NCI-H510A treated with DMSO at 0.1 percent for 48 hours (cell line): ENCODE results near the gene EMILIN2.
"Not testable (repeated sequence)": the region's sequence is repeated elsewhere in the genome, so short reads cannot be mapped to it uniquely, and the experiment has no call there.

Experiments used
- DNase-seq: peaks from one replicate; lab custom pipeline; 2025; lab: John Stamatoyannopoulos, UW

EMILIN2 gene

GRCh38 chr18:2845172-2845571 lies 1.6 kb upstream of the EMILIN2 start:
- no peak for DNase-seq

DNA sequence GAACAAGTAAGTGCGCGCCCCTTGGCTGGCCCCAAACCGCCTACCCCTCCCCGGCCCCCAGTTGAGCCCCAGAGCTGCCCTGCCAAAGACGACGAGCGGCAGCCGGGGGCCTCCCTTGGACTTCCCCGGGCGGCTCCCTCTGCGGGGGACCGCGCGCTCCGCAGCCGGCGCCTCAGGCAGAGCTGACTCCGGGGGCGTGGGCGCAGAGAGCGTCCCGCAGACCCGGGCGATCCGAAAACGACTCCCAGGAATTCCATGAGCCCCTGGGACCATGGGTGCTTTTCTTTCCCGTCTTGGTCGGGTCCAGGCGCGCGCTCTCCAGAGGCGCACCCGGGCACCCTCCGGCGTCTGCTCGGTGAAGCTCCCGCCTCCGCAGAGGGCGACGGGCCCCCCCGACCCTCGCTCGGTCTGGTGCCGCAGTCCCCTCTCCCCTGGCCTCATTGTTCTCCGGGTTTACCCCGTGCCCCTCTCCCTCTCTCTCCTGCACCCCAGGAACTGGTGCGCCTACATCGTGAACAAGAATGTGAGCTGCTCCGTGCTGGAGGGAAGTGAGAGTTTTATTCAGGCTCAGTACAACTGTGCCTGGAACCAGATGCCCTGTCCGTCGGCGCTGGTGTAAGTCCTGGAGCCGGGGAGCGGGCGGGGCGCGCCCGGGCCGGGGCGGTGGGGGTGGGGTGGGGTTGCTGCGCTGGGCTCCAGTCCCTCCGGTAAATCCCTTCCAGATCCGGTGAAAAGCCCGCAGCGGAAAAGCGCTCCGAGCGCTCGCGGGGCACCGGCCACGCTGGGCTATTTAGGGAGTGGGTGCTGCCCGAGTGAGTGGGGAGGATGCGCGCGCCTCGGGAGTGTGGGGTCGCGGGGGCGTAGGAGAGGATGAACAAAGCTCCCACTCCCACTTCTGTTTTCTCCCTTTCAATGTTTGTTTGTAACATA lies 776 bp downstream of the EMILIN2 start:
- no peak for DNase-seq

DNA sequence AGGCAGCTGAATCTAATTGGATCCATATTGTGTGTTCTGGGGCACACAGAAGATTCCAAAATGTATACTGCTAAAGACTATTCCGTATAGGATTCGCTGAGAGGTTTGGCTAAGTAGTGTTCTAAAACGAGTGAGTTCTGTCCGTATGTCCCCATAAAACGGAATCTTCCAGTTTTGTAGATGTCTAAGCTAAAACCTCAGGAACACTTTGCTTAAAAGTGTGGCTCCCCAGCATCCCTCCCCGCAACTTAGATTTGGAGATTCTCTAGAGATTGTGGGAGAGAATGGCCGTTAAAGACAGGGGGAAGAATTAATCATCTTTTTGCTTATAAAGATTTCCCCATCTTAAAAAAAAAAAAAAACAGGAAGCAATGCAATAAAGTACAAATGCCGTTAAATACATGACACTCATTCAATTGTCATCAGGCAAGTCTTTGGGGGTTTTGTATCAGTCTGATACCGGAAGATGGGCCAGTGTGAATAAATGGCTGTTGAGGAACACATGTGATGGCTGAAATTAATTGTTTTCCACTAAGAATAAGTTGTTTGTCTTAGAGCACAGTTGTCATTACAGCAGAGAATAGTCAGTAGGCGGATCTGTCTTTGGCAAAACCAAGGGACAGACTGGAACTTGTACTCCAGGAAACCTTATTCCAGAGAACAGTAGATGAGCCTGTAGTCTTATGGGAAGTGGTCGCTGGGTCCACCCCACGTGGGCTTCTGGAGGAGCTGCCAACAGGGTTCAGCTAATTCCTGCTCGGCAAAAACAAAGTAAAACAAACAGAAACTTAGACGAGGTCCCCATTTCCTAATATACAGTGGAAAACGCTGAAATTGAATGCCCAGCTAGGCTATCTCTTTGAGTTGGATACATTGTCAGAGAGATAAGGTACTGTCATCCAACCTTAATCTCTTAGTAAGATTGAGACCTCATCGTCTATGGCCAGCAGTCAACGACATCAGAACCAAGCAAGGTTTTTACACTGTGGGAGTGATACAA lies 1.7 kb downstream of the EMILIN2 start:
- DNase-seq: no peak

- no peak for DNase-seq
These were observed 4.0 kb downstream of the EMILIN2 start for GRCh38 chr18:2850816-2851215.

DNA sequence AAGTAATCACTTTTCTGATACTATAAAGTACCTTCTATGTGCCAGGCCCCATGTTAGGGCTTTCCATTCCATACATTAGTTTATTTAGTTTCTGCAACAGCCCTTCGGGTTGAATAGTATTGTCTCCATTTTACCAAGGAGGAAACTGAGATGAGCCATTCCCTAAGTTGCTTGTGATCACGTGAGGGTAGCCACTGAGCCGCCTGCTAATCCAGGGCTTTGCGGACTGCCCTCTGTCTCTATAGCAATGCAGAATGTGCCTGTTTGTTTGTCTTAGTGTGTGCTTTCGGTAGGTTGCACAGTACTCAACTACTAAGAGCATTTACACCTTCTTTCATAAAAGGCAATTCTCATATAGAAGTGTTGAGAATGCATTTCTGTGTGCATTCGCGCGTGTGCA lies 5.0 kb downstream of the EMILIN2 start:
- DNase-seq: no peak

DNA sequence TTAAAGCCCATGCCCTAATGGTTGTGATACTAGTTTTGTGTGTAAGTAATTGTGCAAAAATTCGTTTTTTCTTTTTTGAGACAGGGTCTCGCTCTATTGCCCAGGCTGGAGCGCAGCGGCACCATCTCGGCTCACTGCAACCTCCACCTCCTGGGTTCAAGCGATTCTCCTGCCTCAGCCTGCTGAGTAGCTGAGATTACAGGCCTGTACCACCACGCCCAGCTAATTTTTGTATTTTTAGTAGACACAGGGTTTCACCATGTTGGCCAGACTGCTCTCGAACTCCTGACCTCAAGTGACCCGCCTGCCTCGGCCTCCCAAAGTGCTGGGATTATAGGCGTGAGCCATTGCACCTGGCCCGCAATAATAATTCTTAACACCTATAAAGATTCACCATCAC lies 5.7 kb downstream of the EMILIN2 start:
- DNase-seq: not testable (repeated sequence)

GRCh38 chr18:2853173-2853925 lies 6.5 kb downstream of the EMILIN2 start:
- no peak for DNase-seq

DNA sequence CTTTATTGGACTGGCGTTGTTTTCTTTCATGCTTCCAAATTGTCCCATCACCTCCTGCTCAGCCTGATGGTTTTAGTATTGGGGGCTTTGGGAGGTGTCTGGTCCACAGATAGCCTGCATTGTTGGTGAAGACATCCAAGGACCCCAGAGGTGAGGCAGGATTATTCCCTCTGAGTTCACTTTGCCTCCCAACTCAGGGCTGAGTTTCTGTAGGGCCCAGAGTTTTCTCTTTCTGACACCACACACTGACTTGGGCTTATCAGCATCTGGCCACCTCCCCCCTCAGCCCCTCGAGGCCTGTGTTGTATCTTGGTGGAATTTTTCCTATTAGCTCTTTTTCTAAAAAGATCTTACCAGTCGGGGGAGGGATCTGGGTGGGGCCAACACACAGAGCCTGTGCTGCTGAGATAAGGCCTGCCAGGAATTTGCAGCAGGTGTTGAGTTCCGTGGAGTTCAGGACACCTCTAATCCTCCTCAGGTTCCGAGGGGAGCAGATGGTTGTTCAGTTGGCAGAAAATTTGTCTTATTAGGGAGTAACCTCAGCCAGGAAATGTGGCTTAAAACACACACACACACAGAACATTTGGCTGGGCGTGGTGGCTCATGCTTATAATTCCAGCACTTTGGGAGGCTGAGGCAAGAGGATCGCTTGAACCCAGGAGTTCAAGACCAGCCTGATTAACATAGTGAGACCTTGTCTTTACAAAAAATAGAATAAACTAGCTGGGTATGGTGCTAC lies 7.3 kb downstream of the EMILIN2 start:
- no peak for DNase-seq

DNA sequence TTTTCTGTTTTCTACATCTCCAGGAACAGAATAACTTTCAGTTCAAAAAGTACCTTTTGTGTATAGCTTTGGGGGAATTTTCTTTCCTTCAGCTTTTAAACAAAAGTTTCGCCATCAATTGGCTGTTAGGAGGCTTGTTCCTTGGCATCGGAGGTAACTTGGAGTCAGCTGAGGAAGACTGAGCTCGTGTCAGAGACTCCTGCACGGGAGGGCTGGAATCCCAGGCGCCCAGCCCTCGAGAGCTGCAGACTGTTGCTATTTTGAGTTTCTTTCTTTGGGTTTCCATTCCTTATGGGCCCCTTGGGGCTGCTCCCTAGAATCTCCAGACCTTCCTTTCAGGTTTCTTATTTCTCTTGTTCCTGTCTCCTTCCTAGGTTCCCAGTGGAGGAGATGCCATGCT lies 8.1 kb downstream of the EMILIN2 start:
- DNase-seq: no peak

- DNase-seq: no peak
These were observed 8.9 kb downstream of the EMILIN2 start for GRCh38 chr18:2855560-2856350.

DNA sequence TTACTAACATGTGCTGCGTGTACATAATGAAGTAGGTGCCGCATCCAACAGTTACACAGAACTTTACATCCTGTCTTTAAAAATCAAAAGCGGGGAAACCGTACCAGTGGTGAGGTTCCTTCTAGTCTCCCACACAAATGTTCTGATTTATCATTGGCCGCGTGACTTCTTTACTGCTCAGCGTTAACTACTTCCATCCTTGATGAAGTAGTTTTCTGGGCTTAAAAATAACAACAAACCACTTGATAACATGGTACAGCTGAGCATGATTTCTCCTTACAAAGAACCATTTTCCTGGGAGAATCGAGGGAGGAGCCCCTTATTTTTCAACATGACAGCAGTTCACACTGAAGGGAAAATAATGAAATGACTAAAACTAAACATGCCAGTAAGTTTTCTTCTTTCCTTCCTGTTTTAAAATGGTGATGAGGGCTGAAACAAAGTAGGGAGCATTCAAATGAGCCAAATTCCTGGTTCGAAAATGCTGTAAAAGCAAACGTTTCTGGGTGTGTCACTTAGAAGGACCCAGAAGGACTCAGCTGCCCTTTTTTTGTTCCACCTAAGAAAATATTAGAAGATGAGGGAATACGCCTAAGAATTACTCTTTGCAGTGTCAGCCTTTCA lies 9.9 kb downstream of the EMILIN2 start:
- no peak for DNase-seq

- no peak for DNase-seq
These were observed 10.8 kb downstream of the EMILIN2 start for GRCh38 chr18:2857491-2858131.

DNA sequence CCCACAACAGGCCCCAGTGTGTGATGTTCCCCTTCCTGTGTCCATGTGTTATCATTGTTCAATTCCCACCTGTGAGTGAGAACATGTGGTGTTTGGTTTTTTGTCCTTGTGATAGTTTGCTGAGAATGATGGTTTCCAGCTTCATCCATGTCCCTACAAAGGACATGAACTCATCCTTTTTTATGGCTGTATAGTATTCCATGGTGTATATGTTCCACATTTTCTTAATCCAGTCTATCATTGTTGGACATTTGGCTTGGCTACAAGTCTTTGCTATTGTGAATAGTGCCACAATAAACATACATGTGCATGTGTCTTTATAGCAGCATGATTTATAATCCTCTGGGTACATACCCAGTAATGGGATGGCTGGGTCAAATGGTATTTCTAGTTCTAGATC lies 13.6 kb downstream of the EMILIN2 start:
- DNase-seq: not testable (repeated sequence)

DNA sequence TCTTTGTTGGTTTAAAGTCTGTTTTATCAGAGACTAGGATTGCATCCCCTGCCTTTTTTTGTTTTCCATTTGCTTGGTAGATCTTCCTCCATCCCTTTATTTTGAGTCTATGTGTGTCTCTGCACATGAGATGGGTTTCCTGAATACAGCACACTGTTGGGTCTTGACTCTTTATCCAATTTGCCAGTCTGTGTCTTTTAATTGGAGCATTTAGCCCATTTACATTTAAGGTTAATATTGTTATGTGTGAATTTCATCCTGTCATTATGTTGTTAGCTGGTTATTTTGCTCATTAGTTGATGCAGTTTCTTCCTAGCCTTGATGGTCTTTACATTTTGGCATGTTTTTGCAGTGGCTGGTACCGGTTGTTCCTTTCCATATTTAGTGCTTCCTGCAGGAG lies 17.2 kb downstream of the EMILIN2 start:
- DNase-seq: not testable (repeated sequence)

DNA sequence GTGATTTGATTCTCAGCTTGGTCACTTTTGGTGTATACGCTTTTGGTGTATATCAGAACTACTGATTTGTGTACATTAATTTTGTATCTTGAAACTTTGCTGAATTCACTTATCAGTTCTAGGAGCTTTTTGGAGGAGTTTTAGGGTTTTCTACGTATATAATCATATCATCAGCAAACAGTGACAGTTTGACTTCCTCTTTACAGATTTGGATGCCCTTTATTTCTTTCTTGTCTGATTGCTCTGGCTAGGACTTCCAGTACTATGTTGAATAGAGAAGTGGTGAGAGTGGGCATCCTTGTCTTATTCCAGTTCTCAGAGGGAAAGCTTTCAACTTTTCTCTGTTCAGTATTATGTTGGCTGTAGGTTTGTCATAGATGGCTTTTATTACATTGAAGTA lies 19.7 kb downstream of the EMILIN2 start:
- not testable (repeated sequence) for DNase-seq

GRCh38 chr18:2869207-2869606 lies 22.4 kb downstream of the EMILIN2 start:
- no peak for DNase-seq

- DNase-seq: no peak
These were observed 24.4 kb downstream of the EMILIN2 start for GRCh38 chr18:2871111-2871720.

DNA sequence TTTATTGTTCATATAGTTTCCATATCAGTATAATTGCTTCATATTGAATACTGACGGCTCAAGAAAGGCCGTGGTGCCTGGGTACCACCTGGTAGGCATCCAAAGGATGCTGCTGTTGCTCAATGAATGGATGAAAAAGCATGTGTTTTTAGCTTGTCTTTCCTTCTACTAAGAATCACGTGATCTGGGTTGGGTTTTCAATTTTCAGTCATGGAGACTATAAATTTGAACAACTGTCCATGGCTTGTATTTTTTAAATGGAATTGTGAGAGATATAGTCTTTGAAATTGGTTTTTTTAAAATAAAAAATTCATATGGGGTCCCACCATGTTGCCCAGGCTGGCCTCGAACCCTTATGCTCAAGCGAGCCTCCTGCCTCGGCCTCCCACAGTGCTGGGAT lies 25.3 kb downstream of the EMILIN2 start:
- no peak for DNase-seq

GRCh38 chr18:2874765-2875164 lies 28.0 kb downstream of the EMILIN2 start:
- DNase-seq: no peak
